ENCODE results near the gene MXD1.

DNA sequence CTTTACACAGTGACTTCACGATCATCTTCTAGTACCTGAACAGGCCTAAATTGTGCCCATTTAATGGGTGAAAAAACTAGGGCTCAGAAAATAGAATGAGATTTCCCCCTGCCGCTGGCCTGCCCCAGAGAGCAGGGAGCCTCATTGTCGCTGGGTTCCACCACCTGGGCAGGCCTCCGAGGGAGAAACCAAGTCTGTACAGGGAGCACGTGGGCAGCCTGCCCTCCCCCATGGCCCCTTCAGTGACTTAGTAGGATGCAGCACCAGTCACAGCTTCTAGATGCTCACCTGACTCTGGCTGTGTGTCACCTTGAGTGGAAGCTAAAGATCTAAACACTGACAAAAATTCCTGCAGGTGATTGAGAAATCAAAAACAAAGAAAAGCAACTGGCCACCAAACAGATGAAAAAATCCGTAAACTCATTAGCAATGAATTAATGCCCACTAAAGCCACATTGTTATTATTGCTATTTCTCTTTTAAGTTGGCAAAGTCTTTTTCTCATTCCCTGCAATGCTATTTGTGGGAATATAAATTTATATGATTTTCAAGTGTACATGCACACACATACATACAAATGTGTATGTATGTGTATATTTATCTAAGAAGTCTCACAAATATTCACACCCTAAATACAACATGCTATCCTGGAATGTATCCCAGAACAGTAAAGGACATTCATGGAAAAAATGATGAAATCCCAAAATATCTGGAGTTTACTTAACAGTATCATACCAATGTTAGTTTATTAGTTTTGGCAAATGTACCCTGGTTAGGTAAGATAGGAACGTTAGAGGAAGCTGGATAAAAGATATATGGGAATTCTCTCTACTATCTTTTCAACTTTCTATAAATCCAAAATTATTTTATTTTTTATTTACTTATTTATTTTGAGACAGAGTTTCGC, 65.2 kb downstream of the MXD1 start:
- TF ChIP-seq, protein P1, sequence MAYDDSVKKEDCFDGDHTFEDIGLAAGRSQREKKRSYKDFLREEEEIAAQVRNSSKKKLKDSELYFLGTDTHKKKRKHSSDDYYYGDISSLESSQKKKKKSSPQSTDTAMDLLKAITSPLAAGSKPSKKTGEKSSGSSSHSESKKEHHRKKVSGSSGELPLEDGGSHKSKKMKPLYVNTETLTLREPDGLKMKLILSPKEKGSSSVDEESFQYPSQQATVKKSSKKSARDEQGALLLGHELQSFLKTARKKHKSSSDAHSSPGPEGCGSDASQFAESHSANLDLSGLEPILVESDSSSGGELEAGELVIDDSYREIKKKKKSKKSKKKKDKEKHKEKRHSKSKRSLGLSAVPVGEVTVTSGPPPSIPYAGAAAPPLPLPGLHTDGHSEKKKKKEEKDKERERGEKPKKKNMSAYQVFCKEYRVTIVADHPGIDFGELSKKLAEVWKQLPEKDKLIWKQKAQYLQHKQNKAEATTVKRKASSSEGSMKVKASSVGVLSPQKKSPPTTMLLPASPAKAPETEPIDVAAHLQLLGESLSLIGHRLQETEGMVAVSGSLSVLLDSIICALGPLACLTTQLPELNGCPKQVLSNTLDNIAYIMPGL (CRISPR knock-in tag; IDR thresholded peaks at IDR 0.05): no peak
- TF ChIP-seq, protein P2, sequence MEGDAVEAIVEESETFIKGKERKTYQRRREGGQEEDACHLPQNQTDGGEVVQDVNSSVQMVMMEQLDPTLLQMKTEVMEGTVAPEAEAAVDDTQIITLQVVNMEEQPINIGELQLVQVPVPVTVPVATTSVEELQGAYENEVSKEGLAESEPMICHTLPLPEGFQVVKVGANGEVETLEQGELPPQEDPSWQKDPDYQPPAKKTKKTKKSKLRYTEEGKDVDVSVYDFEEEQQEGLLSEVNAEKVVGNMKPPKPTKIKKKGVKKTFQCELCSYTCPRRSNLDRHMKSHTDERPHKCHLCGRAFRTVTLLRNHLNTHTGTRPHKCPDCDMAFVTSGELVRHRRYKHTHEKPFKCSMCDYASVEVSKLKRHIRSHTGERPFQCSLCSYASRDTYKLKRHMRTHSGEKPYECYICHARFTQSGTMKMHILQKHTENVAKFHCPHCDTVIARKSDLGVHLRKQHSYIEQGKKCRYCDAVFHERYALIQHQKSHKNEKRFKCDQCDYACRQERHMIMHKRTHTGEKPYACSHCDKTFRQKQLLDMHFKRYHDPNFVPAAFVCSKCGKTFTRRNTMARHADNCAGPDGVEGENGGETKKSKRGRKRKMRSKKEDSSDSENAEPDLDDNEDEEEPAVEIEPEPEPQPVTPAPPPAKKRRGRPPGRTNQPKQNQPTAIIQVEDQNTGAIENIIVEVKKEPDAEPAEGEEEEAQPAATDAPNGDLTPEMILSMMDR (IDR thresholded peaks at IDR 0.05): no peak
- TF ChIP-seq, protein P3, sequence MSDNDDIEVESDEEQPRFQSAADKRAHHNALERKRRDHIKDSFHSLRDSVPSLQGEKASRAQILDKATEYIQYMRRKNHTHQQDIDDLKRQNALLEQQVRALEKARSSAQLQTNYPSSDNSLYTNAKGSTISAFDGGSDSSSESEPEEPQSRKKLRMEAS (CRISPR knock-in tag; IDR thresholded peaks at IDR 0.05): no peak
- no peak for TF ChIP-seq NFE2L1 (CRISPR knock-in tag; IDR thresholded peaks at IDR 0.05)
- TF ChIP-seq SMAD3 (CRISPR knock-in tag; IDR thresholded peaks at IDR 0.05; ENCODE audit: borderline replicate concordance): no peak
- TF ChIP-seq ZNF232 (CRISPR knock-in tag; IDR thresholded peaks at IDR 0.05): no peak
- TF ChIP-seq, protein P4, sequence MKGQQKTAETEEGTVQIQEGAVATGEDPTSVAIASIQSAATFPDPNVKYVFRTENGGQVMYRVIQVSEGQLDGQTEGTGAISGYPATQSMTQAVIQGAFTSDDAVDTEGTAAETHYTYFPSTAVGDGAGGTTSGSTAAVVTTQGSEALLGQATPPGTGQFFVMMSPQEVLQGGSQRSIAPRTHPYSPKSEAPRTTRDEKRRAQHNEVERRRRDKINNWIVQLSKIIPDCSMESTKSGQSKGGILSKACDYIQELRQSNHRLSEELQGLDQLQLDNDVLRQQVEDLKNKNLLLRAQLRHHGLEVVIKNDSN (CRISPR knock-in tag; IDR thresholded peaks at IDR 0.05): no peak
- TF ChIP-seq, protein P5, sequence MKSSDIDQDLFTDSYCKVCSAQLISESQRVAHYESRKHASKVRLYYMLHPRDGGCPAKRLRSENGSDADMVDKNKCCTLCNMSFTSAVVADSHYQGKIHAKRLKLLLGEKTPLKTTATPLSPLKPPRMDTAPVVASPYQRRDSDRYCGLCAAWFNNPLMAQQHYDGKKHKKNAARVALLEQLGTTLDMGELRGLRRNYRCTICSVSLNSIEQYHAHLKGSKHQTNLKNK (CRISPR knock-in tag; IDR thresholded peaks at IDR 0.05): no peak
- TF ChIP-seq TEAD4 (CRISPR knock-in tag; IDR thresholded peaks at IDR 0.05): no peak
- TF ChIP-seq, protein P6, sequence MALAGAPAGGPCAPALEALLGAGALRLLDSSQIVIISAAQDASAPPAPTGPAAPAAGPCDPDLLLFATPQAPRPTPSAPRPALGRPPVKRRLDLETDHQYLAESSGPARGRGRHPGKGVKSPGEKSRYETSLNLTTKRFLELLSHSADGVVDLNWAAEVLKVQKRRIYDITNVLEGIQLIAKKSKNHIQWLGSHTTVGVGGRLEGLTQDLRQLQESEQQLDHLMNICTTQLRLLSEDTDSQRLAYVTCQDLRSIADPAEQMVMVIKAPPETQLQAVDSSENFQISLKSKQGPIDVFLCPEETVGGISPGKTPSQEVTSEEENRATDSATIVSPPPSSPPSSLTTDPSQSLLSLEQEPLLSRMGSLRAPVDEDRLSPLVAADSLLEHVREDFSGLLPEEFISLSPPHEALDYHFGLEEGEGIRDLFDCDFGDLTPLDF (CRISPR knock-in tag; IDR thresholded peaks at IDR 0.05): no peak

Data from WTC11 (cell line).